ENCODE results near the gene UNC5A.

DNA sequence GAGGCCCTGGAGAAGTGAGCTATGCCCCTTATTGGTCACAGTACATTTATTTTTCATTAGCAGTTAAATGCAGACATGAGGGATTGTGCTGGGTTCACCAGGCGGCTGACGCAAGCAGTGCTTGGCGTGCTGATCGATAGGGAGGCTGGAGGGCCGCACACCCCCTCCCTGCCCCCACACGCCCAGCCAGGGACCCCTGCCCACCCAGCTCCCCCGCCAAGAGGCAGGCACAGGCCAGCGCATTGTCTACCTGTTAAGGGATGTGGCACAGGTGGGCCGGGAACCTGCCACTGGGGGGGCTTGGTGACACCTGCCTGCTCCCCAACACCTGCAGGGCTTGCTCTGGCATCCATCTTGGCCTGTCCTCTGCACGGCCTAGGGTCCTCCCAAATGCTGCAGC is 49.6 kb downstream of the UNC5A start:
- no peak for TF ChIP-seq CTCF (IDR thresholded peaks at IDR 0.05)
- no peak for TF ChIP-seq POLR2A (IDR thresholded peaks at IDR 0.05)
